Stimulated activated effector memory CD8-positive, alpha-beta T cell treated with anti-CD3 and anti-CD28 coated beads, Interleukin-12 subunit alpha, Interleukin-12 subunit beta, amount 100 ng/mL, for 72 hours (primary cell): ENCODE data around the gene TRIM6.
"Not testable (repeated sequence)": the region's sequence is repeated elsewhere in the genome, so short reads cannot be mapped to it uniquely, and the experiment has no call there.

Source experiments
- ATAC-seq: fragments of 150-1000 bp; cut with Tn5 transposase; 2 replicates; pipeline ENCODE4 v1.10.0; 2021
- DNase-seq, 2 donors: peaks; one replicate each; pipeline ENCODE4 v3.0.0; 2021 to 2022; ENCODE audit warnings: low spot score in 2 of 2
- H3K27ac Mint-ChIP-seq: one replicate; pipeline ENCODE4 v1.8.0; 2022; ENCODE audit warnings: mild to moderate bottlenecking, mixed read lengths
- H3K36me3 Mint-ChIP-seq: one replicate; pipeline ENCODE4 v1.8.0; 2022; ENCODE audit warnings: mild to moderate bottlenecking, mixed read lengths
- H3K4me1 Mint-ChIP-seq: one replicate; pipeline ENCODE4 v1.8.0; 2022; ENCODE audit warnings: mixed read lengths
- H3K4me3 Mint-ChIP-seq: one replicate; pipeline ENCODE4 v1.8.0; 2022; ENCODE audit warnings: mild to moderate bottlenecking, mixed read lengths
- H3K9me3 Mint-ChIP-seq: one replicate; pipeline ENCODE4 v1.8.0; 2022; ENCODE audit warnings: mixed read lengths

TRIM6 gene

GRCh38 chr11:5596607-5597201, at the start of gene TRIM6:
Gene TRIM6, plus strand, starts transcription at chr11:5596637. Its CDS starts 261 bp downstream, at chr11:5596898.
- Mint-ChIP-seq H3K27ac (peak within 1 kb of the TSS; percentile 43), H3K4me1 (peaks cover 5% of the 10 kb centered on the region), H3K9me3 (no peaks in the 10 kb centered on the region), H3K36me3 (no peaks in the 10 kb centered on the region), H3K4me3 (peak within 1 kb of the TSS; percentile 59)
- no peak for DNase-seq
- ATAC-seq, result peak; percentile 31

DNA sequence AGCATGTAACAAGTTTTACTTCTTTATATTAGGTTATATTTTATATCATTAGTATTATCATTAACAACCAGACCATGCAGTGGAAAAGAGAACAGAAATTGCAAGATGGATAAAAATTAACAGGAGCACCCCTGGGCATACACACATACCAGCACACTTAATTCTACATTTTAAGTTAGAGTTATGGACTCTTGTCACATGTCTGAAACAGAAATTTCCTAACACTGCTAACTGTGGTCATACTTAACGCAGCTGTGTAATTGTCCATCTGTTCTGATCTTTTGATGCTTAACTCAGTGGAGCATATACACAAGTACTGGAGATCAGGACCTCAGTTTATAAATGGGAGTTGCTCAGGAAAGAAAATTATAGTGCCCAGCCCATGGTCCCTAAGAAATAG, 48.5 kb upstream of the TRIM6 start:
- no peaks in the 10 kb centered on the region for H3K36me3 Mint-ChIP-seq
- H3K4me1 Mint-ChIP-seq, result no peaks in the 10 kb centered on the region
- ATAC-seq (no peak), DNase-seq (no peak)
- no peak overlapping the region for H3K27ac Mint-ChIP-seq
- no peaks in the 10 kb centered on the region for H3K9me3 Mint-ChIP-seq
- H3K4me3 Mint-ChIP-seq, result no peak overlapping the region

GRCh38 chr11:5548440-5548839, 48.0 kb upstream of the TRIM6 start, which contains the start of gene OR52H1:
Gene OR52H1, minus strand, starts transcription at chr11:5548540. Its CDS starts 3,035 bp downstream, at chr11:5545505.
- Mint-ChIP-seq H3K36me3 (no peaks in the 10 kb centered on the region), H3K9me3 (no peaks in the 10 kb centered on the region)
- ATAC-seq, result no peak

GRCh38 chr11:5550440-5551095, 45.9 kb upstream of the TRIM6 start:
- H3K9me3 Mint-ChIP-seq, result no peaks in the 10 kb centered on the region
- DNase-seq, result no peak
- no peak overlapping the region for H3K27ac Mint-ChIP-seq

More at GRCh38 chr11:5548440-5548839, 48.0 kb upstream of the TRIM6 start, which contains the start of gene OR52H1:
- no peak within 1 kb of the TSS for H3K27ac Mint-ChIP-seq
- no peak within 1 kb of the TSS for H3K4me3 Mint-ChIP-seq
- no peaks in the 10 kb centered on the region for H3K4me1 Mint-ChIP-seq
- DNase-seq, result no peak

GRCh38 chr11:5553343-5553742, 43.1 kb upstream of the TRIM6 start:
- H3K27ac Mint-ChIP-seq, result no peak overlapping the region
- H3K36me3 Mint-ChIP-seq, result no peaks in the 10 kb centered on the region
- no peak for ATAC-seq
- no peak for DNase-seq
- no peak overlapping the region for H3K4me3 Mint-ChIP-seq
- H3K4me1 Mint-ChIP-seq, result no peaks in the 10 kb centered on the region
- H3K9me3 Mint-ChIP-seq, result no peaks in the 10 kb centered on the region

More at GRCh38 chr11:5550440-5551095, 45.9 kb upstream of the TRIM6 start:
- Mint-ChIP-seq H3K4me3 (no peak overlapping the region), H3K36me3 (no peaks in the 10 kb centered on the region), H3K4me1 (no peaks in the 10 kb centered on the region)
- peak; percentile 67 for ATAC-seq

DNA sequence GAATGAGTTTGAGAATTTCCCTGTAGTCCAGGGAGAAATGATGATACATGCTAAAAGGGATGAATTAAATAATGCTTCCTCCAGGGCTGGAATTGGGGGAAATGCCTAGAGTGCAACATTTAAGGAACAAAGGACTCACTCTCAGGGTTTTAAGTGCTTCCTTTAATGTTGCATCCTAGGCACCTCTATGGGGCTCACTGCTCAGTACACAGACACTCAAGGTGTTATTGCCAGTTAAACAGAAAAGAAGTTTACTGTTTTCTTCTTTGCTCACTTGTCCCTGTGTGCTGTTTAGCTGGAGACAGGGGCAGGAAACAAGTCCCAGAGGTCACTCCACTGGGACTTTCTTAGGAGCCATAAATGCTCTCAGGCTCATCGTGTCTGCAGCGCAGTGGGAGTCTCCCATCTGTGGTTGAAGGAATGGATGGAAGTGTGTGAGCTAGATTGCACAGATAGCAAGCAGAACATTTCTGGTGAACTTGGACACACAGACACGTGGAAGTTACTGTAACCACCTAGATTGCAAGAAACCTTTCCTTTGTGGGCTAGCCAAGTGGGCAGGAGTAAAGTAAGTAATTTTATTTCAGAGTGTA, 39.7 kb upstream of the TRIM6 start:
- H3K4me3 Mint-ChIP-seq, result no peak overlapping the region
- no peaks in the 10 kb centered on the region for H3K9me3 Mint-ChIP-seq
- no peaks in the 10 kb centered on the region for H3K4me1 Mint-ChIP-seq
- DNase-seq, result no peak
- H3K27ac Mint-ChIP-seq, result no peak overlapping the region
- H3K36me3 Mint-ChIP-seq, result no peaks in the 10 kb centered on the region
- ATAC-seq, result no peak

DNA sequence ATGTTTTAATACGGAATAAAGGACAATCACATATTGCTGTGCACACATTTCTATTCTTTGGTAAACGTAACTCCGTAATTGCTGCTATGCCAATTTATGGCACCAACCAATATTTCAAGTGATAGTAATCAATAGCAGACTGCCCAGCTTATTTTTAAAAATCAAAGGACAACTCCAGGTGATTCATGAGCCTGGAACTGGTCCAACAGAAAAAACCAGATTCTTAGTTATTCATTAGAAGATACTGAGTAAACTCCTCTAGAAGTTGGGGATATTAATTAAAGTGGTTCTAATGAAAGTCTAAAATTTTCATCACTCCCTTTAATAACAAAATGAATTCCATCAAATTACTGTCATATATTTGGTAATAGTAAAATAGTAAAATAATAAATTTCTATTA, 38.7 kb upstream of the TRIM6 start:
- no peak overlapping the region for H3K27ac Mint-ChIP-seq
- no peaks in the 10 kb centered on the region for H3K9me3 Mint-ChIP-seq
- no peak overlapping the region for H3K4me3 Mint-ChIP-seq
- no peaks in the 10 kb centered on the region for H3K36me3 Mint-ChIP-seq
- DNase-seq (no peak), ATAC-seq (no peak)
- no peaks in the 10 kb centered on the region for H3K4me1 Mint-ChIP-seq

- DNase-seq (no peak), ATAC-seq (peak; percentile 50)
- Mint-ChIP-seq H3K27ac (no peak overlapping the region), H3K4me3 (no peak overlapping the region), H3K4me1 (peaks cover 6% of the 10 kb centered on the region), H3K9me3 (peaks cover 9% of the 10 kb centered on the region), H3K36me3 (no peaks in the 10 kb centered on the region)
These were observed 32.0 kb upstream of the TRIM6 start for GRCh38 chr11:5564259-5565019.

- ATAC-seq (no peak), DNase-seq (no peak)
- no peaks in the 10 kb centered on the region for H3K9me3 Mint-ChIP-seq
- H3K4me1 Mint-ChIP-seq, result peaks cover 6% of the 10 kb centered on the region
- H3K27ac Mint-ChIP-seq, result no peak overlapping the region
- H3K4me3 Mint-ChIP-seq, result no peak overlapping the region
- no peaks in the 10 kb centered on the region for H3K36me3 Mint-ChIP-seq
These were observed 21.8 kb upstream of the TRIM6 start for GRCh38 chr11:5574654-5575053.

DNA sequence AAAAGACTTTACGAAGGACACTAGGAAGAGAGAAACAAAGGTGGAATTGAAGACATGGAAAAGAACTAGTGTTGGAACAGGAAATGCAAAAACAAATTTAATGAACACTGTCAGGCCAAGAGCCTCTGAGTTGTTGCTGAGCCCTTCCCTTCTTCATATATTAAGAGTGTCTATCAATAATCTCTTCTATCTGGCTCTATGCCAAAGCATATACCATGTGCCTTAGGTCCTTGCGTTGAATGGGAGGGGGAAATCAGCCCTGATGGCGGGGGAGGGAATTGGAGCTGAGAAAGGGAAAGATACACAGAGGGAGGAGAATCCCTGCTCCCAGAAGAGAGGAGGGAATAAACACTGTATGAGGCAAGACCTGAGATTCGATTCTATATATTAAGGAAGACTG, 21.3 kb upstream of the TRIM6 start:
- ATAC-seq (no peak), DNase-seq (no peak)
- Mint-ChIP-seq H3K4me1 (peaks cover 6% of the 10 kb centered on the region), H3K27ac (no peak overlapping the region), H3K9me3 (no peaks in the 10 kb centered on the region), H3K4me3 (no peak overlapping the region), H3K36me3 (no peaks in the 10 kb centered on the region)

- H3K4me3 Mint-ChIP-seq, result no peak overlapping the region
These were observed 19.3 kb upstream of the TRIM6 start for GRCh38 chr11:5577101-5577500.

DNA sequence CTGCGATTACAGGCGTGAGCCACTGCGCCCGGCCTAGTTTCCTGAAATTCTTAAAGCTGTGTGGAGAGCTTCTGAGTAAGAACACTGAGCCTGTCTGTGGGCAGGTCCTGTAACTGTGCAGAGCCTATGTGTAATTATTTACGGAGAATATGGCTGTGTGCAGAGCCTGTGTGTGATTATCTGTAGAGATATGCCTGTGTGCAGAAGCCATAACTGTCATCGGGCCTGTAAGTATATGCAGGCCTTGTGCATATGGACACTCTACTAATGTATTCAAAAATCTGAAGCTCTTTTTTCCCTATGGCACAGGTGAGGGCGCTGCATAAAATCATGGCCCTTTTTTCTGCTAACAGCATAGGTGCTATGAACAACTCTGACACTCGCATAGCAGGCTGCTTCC, 15.9 kb upstream of the TRIM6 start, which contains the start of gene OR52B6:
OR52B6 (plus strand) TSS at position 301 of the 400 bp plus-strand sequence; CDS start at position 301, 0 bp downstream.
- no peak within 1 kb of the TSS for H3K4me3 Mint-ChIP-seq

More at GRCh38 chr11:5577101-5577500, 19.3 kb upstream of the TRIM6 start:
- DNase-seq, result no peak
- Mint-ChIP-seq H3K36me3 (no peaks in the 10 kb centered on the region), H3K27ac (no peak overlapping the region), H3K9me3 (no peaks in the 10 kb centered on the region), H3K4me1 (no peaks in the 10 kb centered on the region)
- no peak for ATAC-seq

DNA sequence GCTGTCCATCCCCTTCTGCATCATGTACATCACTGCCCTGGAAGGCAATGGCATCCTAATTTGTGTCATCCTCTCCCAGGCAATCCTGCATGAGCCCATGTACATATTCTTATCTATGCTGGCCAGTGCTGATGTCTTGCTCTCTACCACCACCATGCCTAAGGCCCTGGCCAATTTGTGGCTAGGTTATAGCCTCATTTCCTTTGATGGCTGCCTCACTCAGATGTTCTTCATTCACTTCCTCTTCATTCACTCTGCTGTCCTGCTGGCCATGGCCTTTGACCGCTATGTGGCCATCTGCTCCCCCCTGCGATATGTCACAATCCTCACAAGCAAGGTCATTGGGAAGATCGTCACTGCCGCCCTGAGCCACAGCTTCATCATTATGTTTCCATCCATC, 15.4 kb upstream of the TRIM6 start:
- DNase-seq (no peak), ATAC-seq (no peak)
- no peak overlapping the region for H3K4me3 Mint-ChIP-seq
- no peak overlapping the region for H3K27ac Mint-ChIP-seq
- peaks cover 3% of the 10 kb centered on the region for H3K9me3 Mint-ChIP-seq
- H3K4me1 Mint-ChIP-seq, result no peaks in the 10 kb centered on the region
- H3K36me3 Mint-ChIP-seq, result no peaks in the 10 kb centered on the region

More for the DNA sequence above, 15.9 kb upstream of the TRIM6 start, which contains the start of gene OR52B6:
- no peak within 1 kb of the TSS for H3K27ac Mint-ChIP-seq
- DNase-seq, result no peak
- H3K9me3 Mint-ChIP-seq, result peaks cover 3% of the 10 kb centered on the region
- no peaks in the 10 kb centered on the region for H3K36me3 Mint-ChIP-seq
- no peaks in the 10 kb centered on the region for H3K4me1 Mint-ChIP-seq
- ATAC-seq, result no peak

DNA sequence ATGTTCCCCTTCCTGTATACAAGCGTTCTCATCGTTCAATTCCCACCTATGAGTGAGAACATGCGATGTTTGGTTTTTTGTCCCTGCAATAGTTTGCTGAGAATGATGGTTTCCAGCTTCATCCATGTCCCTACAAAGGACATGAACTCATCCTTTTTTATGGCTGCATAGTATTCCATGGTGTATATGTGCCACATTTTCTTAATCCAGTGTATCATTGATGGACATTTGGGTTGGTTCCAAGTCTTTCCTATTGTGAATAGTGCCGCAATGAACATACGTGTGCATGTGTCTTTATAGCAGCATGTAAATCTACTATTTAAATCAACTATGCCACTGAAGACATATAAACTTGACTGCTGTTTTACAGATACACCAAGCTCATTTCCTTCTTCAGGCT, 12.0 kb upstream of the TRIM6 start:
- not testable (repeated sequence) for H3K4me1 Mint-ChIP-seq, H3K27ac Mint-ChIP-seq, H3K36me3 Mint-ChIP-seq, DNase-seq, H3K4me3 Mint-ChIP-seq, ATAC-seq, H3K9me3 Mint-ChIP-seq

GRCh38 chr11:5589906-5590305, 6.5 kb upstream of the TRIM6 start:
- ATAC-seq, DNase-seq, H3K4me1 Mint-ChIP-seq, H3K36me3 Mint-ChIP-seq, H3K27ac Mint-ChIP-seq, H3K9me3 Mint-ChIP-seq, H3K4me3 Mint-ChIP-seq: not testable (repeated sequence)
